ENCODE measurements around the gene EYS. TPM values are rescaled to one million over a fixed set of nuclear protein-coding genes. Genes with fewer than 3 reads are reported as not detected.

Gene EYS
- total RNA-seq, 1 donor from 2014 or later = not detected

GRCh38 chr6:64838726-64839125, 868.3 kb downstream of the EYS start:
- no peaks in the 10 kb centered on the region for H3K4me1 Mint-ChIP-seq (ENCODE audit: unreplicated experiment)
- TF ChIP-seq CTCF (IDR thresholded peaks at IDR 0.05; ENCODE audit: unreplicated experiment) = no peak
- H3K9me3 Mint-ChIP-seq (ENCODE audit: unreplicated experiment) = no peaks in the 10 kb centered on the region
- H3K36me3 Mint-ChIP-seq (ENCODE audit: low read depth, unreplicated experiment) = no peaks in the 10 kb centered on the region
- DNase-seq (ENCODE audit: low spot score) = no peak
- no peak overlapping the region for H3K27ac Mint-ChIP-seq (ENCODE audit: unreplicated experiment)
- no peak overlapping the region for H3K4me3 Mint-ChIP-seq (ENCODE audit: unreplicated experiment)
- H3K27me3 Mint-ChIP-seq (ENCODE audit: unreplicated experiment) = no peaks in the 10 kb centered on the region

- Mint-ChIP-seq H3K4me1 (ENCODE audit: unreplicated experiment) (no peaks in the 10 kb centered on the region), H3K4me3 (ENCODE audit: unreplicated experiment) (no peak overlapping the region), H3K27ac (ENCODE audit: unreplicated experiment) (no peak overlapping the region), H3K36me3 (ENCODE audit: low read depth, unreplicated experiment) (no peaks in the 10 kb centered on the region), H3K9me3 (ENCODE audit: unreplicated experiment) (no peaks in the 10 kb centered on the region), H3K27me3 (ENCODE audit: unreplicated experiment) (no peaks in the 10 kb centered on the region)
- no peak for TF ChIP-seq CTCF (IDR thresholded peaks at IDR 0.05; ENCODE audit: unreplicated experiment)
- no peak for DNase-seq (ENCODE audit: low spot score)
Observed at GRCh38 chr6:64831680-64832079, 875.3 kb downstream of the EYS start.

- no peaks in the 10 kb centered on the region for H3K27me3 Mint-ChIP-seq (ENCODE audit: unreplicated experiment)
- no peak overlapping the region for H3K4me3 Mint-ChIP-seq (ENCODE audit: unreplicated experiment)
- H3K27ac Mint-ChIP-seq (ENCODE audit: unreplicated experiment) = no peak overlapping the region
- no peak for TF ChIP-seq CTCF (IDR thresholded peaks at IDR 0.05; ENCODE audit: unreplicated experiment)
- no peaks in the 10 kb centered on the region for H3K4me1 Mint-ChIP-seq (ENCODE audit: unreplicated experiment)
- H3K9me3 Mint-ChIP-seq (ENCODE audit: unreplicated experiment) = no peaks in the 10 kb centered on the region
- H3K36me3 Mint-ChIP-seq (ENCODE audit: low read depth, unreplicated experiment) = no peaks in the 10 kb centered on the region
- no peak for DNase-seq (ENCODE audit: low spot score)
Observed at GRCh38 chr6:64817525-64817924, 889.5 kb downstream of the EYS start.

GRCh38 chr6:64815718-64816117, 891.3 kb downstream of the EYS start:
- H3K4me3 Mint-ChIP-seq (ENCODE audit: unreplicated experiment) = no peak overlapping the region
- no peaks in the 10 kb centered on the region for H3K4me1 Mint-ChIP-seq (ENCODE audit: unreplicated experiment)
- H3K27me3 Mint-ChIP-seq (ENCODE audit: unreplicated experiment) = no peaks in the 10 kb centered on the region
- DNase-seq (ENCODE audit: low spot score) = no peak
- H3K27ac Mint-ChIP-seq (ENCODE audit: unreplicated experiment) = no peak overlapping the region
- no peak for TF ChIP-seq CTCF (IDR thresholded peaks at IDR 0.05; ENCODE audit: unreplicated experiment)
- H3K36me3 Mint-ChIP-seq (ENCODE audit: low read depth, unreplicated experiment) = no peaks in the 10 kb centered on the region
- H3K9me3 Mint-ChIP-seq (ENCODE audit: unreplicated experiment) = no peaks in the 10 kb centered on the region

- H3K4me3 Mint-ChIP-seq (ENCODE audit: unreplicated experiment) = no peak overlapping the region
- no peak for DNase-seq (ENCODE audit: low spot score)
- no peaks in the 10 kb centered on the region for H3K36me3 Mint-ChIP-seq (ENCODE audit: low read depth, unreplicated experiment)
- no peak overlapping the region for H3K27ac Mint-ChIP-seq (ENCODE audit: unreplicated experiment)
- H3K9me3 Mint-ChIP-seq (ENCODE audit: unreplicated experiment) = no peaks in the 10 kb centered on the region
- H3K4me1 Mint-ChIP-seq (ENCODE audit: unreplicated experiment) = no peaks in the 10 kb centered on the region
- no peaks in the 10 kb centered on the region for H3K27me3 Mint-ChIP-seq (ENCODE audit: unreplicated experiment)
- no peak for TF ChIP-seq CTCF (IDR thresholded peaks at IDR 0.05; ENCODE audit: unreplicated experiment)
Observed at GRCh38 chr6:64812138-64812537, 894.9 kb downstream of the EYS start.

Data from endothelial cell (in vitro differentiated cells).